Germinal center (tissue), 1 donor: ENCODE measurements around the gene IMMP2L.

Experiments
- DNase-seq: peaks from one replicate; pipeline ENCODE4 v3.0.0; 2012; ENCODE audit warnings: mixed read lengths, low spot score

IMMP2L gene

DNA sequence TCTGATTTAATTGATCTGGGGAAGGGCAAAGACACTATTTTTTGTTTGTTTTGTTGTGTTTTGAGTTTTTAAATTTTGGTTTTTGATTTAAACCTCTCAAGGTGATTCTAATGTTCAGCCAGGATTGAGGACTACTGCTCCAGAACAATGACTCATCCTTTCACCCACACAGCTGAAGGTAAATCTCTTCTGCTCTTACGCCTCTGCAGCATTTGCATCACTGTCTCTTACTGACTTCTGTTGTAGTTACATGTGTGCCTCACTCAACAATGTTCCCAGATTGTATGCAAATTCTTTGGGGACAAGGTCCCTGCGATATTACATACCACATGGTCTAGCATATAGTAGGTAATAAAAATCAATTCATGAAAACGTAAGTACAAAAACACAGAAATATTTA is 938.9 kb downstream of the IMMP2L start:
- no peak for DNase-seq

DNA sequence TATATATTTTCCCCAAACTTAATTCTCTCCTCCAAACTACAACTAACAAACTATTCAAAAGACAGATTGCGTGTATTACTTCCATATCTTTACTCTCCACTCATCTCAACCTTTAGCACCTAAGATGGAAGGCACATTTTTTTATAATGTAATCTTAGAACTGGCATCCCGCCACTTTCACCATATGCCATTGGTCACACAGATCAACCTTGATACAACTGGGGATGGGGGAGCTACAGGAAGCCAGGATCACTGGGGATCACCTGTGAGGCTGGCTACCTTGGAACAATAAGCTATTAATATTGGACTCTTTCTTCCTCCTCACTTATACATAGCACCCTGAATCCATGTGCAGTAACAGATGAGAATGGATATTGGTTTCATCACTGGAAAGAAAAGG is 941.0 kb downstream of the IMMP2L start:
- DNase-seq: no peak

DNA sequence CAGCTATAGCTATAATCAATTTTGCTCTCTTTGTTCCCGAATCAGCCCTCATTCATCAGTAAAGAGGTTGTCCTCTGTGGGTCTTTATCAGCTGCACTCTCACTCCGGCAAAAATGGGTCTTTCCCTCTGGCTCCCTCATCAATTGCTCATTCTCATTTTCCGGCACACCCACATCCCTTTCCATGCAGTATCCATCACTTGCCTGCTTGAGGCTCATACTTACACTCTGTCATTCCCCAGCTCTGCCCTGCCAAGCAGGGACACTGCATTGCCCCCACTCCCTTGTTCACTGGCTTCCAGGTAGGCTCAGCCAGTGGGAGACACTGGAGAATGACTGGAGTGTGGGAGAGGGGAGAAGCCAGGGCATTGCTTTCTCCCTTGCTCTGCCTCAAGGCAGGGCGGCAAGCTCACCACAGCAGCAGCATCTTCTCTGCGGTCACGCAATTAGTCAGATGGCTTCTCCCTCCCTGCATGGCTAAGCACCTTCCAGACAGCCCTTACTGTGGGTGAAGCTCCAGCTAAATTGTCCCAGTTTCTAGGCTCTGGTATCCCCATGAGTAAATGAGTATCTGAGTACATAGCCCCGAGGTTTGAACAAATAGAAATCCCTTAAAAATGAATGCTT is 942.1 kb downstream of the IMMP2L start:
- no peak for DNase-seq
